Mucosa of gallbladder (tissue), 1 donor: Measurements from ENCODE around the gene TESK1. TPM values are rescaled to one million over a fixed set of nuclear protein-coding genes. Genes with fewer than 3 reads are reported as not detected.
"Not testable (repeated sequence)": the region's sequence is repeated elsewhere in the genome, so short reads cannot be mapped to it uniquely, and the experiment has no call there.

ENCODE experiments used
- DNase-seq: peaks from one replicate; pipeline ENCODE4 v3.0.0-alpha.2; 2020; ENCODE audit warnings: low spot score
- total RNA-seq: library from RNA; stranded (reverse); gene quantifications from one replicate; pipeline ENCODE4 v1.2.1, GENCODE V29; 2021
- donor health status: DM: no; HTN: no; CAD: no.

The TESK1 gene
- total RNA-seq, 1 donor from 2014 or later: 56.9 TPM

DNA sequence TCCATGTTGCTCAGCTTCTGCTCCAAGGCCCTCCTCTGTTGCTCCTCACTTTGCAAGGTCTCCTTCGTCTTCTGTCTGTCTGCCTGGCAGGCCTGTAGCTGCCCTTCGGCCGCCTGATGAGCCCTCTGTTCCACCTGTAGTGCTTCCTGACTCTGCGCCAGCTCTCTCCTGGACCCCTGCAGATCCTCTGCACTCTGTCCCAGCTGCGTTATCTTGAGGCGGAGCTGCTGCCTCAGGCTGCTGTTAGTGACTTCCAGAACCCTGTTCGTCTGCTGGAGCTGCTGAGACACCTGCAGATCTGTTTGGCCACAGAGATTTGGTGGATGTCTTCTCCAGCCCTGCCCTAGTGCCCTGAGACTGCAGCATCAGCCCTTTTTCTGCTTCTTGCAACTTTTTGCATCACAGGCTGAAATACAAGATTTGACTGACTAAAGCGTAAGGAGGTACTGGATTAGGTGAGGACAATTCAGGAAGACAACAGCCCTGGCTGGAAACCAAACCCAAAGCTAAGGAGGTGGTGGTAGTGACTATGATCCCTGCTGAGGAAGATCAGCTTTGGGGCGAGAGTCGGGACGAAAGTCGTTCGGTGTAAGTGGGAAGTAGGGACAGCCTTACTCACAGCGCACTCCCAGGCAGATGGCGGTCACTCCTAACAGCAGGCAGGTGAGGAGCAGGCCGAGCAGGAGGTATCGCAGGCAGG is 11.1 kb downstream of the TESK1 start:
- DNase-seq: no peak

DNA sequence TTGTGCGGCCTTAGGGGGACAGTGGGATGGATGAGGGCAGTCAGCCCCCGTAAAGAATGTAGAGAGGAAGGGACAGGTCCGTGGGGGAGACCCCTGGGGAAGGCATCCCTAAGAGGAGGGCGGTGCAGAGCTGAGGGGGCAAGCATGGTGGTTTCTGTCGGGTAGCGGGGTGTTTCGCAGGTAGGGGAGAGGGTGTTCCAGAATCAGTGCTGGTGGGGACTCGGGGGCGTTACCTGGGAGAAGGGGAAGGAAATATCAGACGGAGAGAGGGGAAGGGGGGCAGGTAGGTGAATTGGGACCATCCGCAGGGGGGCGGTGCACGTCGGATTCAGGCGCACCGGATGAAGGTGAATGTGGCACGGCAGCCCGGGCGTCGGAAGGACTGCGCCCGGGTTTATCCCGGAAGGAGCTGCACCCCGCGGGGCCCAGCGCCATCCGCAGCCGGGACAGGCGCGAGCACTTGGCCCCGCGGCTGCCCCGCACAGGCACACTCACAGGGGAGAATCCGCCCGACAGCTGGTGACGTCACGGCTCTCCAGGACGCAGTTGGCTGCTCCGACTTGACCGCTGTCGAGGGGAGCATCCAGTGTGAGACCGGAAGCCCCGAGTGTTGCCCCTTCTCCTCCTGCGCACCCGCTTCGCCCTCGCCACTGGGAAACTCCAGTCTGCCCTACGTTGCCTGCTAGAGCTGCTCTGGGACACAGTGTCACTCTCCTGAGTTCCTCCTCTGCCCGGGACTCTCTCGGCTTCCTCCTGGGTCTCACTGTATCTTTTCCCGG is 11.8 kb downstream of the TESK1 start:
- DNase-seq: peak; percentile 68

DNA sequence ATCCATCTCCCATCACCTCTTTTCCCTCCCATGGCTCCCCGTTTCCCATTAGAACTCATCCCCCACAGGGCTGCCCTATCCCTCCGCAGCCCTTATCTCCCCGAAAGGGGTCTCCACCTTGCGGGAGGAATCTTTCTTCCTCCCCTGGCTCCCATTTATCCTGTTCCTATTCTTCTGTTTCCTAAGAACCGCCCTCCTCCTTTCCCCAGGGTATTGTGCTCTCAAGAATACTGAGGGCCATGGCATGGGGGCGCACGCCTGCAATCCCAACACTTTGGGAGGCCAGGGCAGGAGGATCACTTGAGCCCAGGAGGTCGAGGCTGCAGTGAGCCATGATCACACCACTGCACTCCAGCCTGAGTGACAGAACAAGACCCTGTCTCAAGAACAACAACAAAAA is 12.5 kb downstream of the TESK1 start:
- DNase-seq: no peak

DNA sequence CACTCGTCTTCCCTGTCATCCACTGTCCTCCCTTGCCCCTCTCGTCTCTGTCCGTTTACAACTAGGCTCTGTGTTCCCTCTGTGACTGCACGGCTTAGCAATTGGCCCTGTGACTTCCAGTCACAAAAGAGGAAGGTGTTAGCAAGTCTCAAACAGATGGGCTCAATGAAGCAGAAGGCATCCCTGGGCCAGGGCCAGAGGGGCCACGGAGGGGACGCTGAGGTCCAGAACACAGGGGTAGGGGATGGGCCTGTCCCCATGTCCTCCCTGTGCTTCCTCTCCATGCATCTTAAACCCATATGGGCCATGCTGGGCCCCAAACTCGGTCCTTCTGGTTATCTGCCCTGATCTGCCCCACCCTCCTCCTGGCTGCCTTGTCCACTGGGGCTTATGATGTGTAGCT is 13.3 kb downstream of the TESK1 start, which contains the start of gene CD72:
CD72 (minus strand) TSS at position 89 of the 403 bp plus-strand sequence. CDS start 110 bp downstream, outside the sequence.
- no peak for DNase-seq

DNA sequence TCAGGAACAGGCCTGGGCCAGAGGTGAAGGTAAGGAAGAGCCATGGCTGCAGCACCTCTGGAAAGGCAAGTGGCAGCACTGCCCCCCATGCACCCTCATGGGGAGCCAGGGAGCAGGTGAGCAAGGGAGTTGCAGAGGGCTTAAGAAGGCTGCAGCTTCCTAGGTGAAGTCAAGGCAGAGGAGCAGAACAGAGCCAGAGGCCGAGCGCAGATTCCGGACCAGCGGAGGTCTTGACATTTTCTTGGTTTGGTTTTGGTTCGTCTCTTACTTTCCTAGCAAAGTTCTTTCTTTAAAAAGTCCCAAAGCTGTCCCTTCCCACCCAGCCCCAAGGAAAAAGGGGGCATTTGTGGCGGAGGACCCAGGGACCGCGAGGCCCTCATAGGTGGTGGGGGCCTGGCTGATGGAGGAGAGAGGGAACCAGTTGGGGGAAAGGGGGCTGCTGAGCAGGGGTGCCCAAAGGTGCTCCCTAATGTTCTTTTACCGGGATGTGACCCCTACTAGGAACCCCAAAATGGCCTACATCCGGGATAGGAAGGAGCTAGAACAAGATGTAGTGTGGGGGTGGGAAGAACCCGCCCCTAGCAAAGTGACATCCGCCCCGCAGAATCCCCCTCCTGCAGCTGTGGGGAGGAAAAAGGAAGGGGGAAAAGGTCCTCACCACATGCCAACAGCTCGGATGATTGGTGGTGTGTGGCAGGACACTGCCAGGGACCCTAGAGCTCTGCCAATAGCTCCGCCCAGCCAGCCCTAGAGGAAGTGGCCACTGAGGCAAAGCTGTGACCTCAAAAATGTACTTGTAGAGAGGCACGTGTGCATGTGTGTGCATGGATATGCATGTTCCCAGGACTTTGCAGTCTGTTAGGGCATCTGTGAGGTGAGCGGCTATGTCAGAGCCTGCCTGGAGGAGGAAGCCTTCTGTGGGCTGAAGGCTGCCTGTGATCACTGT is 14.1 kb downstream of the TESK1 start:
- peak; percentile 45 for DNase-seq

DNA sequence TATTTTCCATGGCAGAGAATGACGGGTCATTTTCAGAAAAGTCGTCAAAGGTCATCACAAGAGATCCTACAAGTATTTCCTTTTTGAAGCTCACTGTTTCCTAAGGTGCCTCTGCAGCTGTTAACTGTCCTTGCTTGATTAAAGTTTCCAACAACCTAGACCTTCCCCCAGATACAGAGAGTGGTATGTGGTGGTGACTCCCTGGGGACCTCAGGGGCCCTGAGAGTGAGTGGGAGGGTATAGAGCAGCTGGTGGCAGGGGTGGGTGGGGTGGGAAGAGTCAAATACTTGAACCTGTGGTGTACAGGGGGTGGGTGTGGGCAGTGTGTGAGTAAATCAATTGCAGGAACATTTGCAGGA is 14.7 kb downstream of the TESK1 start:
- DNase-seq: no peak

DNA sequence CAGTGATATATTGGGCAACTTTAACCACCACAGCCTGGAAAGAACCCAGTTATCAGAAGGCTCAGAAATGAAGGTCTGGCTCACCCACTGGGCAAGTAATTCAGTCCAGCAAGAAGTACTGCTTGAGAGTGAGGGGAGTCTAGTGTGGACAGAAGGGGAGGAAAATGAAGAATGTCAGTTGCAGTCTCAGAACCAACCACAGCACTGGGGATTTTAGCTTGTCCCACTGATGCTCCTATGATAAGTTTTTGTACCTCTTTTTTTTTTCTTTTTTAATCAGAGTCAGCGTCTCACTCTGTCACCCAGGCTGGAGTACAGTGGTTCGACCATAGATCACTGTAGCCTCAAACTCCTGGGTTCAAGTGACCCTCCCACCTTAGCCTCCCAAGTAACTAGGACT is 22.5 kb downstream of the TESK1 start:
- no peak for DNase-seq

DNA sequence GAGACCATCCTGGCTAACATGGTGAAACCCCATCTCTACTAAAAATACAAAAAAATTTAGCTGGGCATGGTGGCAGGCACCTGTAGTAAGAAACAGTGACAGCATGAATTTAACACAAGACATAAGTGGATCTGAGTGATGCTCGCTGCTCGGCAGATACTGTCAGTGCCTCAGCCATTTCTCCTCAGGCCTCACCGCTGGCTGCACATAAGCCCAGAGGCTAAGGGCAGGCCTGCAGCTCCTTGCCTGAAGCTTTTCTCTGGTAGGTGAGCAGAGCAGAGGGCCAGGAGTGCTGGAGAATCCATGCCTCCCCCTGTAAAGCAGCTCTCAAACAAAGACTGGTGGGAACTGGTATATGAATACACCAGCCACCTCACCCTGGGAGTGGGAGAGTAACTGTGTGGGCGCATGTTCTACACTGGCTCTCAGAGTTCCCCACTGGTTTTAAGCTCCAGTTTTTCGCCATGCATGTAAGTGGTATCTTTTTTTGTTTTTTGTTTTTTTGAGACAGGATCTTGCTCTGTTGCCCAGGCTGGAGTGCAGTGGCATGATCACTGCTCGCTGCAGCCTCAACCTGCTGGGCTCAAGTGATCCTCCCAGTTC is 23.4 kb downstream of the TESK1 start:
- no peak for DNase-seq

DNA sequence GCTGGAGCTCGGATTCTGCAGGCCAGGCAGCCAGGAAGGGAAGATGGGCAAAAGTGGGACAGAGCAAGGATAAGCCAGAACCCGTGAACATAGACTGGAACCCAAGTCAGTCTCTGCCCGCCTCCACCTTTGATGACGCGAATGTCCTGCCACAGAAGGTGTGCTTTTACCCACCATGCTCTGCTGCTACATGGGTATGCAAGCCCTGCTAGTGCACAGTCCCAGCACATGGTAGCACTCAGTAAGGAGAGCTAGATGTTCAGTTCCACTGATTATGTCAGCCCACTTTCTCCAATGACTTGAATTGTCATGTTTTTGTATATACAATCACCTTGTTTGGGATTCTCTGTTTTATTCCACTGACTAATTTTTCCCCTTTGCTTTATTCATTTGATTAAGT is 24.5 kb downstream of the TESK1 start:
- DNase-seq: no peak

DNA sequence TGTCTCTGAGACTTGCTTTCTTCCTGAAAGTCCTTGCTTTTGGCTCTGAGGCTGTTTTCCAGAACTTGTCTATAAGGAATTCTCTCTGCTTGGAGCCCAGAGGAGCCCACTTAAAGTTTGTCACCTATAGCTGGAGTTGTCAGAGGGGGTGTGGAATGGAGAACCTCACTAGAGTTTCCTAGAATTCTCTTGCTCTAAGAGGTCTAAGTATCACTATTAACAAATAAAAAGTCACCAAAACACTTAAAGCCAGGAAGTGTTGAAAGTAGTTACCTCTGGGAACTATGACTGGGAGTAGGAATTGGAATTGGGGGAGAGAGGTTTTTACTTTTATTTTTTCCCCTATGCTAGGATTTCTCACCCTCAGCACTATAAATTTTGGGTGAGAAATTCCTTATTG is 30.7 kb downstream of the TESK1 start:
- DNase-seq: no peak

DNA sequence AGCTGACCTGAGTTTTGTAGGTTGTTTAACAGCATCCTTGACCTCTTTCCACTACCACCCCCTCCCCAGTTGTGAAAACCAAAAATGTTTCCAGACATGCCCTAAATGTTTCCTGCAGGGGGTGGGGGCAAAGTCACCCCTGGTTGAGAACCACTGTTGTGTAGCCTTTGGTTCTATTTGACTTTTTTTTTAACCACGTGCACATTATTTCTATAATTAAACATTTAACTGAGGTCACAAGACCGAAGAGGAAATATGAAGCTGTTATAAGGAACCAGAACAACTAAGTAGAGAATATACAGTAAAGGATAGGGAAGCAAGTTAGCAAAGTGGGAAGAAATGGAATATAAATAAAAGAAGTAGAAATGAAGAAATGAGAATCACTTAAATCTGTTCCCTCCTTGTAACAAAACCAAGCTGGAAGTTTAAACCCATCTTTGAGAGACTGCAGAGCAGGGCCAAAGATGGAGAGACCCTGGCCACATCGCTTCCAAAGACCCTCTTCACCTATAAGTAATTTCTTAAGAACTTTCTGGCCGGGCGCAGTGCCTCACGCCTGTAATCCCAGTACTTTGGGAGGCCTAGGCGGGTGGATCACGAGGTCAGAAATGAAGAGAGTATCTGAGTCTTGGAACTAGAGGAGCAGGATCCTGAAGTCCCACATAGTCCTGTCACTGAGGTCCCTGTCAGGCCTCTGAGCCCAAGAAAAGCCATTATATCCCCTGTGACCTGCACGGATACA is 31.2 kb downstream of the TESK1 start:
- no peak for DNase-seq

DNA sequence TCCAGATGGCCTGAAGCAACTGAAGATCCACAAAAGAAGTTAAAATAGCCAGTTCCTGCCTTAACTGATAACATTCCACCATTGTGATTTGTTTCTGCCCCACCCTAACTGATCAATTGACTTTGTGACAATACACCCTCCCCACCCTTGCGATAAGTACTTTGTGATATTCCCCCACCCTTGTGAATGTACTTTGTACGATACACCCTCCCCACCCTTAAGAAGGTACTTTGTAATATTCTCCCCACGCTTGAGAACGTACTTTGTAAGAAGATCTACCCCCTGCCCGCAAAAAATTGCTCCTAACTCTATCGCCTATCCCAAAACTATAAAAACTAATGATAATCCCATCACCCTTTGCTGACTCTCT is 31.8 kb downstream of the TESK1 start:
- DNase-seq: not testable (repeated sequence)

DNA sequence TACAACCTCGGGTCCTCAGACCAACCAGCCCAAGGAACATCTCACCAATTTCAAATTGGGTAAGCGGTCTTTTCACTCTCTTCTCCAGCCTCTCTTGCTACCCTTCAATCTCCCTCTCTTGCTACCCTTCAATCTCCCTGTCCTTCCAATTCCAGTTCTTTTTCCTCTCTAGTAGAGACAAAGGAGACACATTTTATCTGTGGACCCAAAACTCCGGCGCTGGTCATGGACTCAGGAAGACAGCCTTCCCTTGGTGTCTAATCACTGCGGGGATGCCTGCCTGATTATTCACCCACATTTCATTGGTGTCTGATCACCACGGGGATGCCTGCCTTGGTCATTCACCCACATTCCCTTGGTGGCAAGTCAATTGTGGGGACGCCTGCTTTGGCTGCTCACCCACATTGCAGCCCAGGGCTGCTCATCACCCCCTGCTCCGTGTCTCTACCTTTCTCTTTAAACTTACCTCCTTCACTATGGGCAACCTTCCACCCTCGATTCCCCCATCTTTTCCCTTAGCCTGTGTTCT is 32.4 kb downstream of the TESK1 start:
- DNase-seq: not testable (repeated sequence)

DNA sequence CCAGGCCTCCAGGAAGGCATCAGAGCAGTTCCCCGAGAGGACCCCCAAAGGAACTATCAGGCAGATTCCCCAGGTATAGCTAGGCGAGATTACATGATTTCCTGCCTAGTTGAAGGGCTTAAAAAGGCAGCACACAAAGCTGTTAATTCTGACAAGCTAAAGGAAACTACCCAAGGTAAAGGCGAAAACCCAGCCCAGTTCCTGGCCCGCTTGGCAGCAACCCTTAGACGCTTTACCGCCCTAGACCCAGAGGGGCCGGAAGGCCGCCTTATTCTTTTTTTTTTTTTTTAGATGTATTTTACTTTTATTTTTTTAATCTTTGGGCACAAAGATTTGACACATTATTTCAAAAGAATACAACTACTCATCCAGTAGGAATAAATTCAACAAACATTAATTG is 33.7 kb downstream of the TESK1 start:
- DNase-seq: not testable (repeated sequence)

DNA sequence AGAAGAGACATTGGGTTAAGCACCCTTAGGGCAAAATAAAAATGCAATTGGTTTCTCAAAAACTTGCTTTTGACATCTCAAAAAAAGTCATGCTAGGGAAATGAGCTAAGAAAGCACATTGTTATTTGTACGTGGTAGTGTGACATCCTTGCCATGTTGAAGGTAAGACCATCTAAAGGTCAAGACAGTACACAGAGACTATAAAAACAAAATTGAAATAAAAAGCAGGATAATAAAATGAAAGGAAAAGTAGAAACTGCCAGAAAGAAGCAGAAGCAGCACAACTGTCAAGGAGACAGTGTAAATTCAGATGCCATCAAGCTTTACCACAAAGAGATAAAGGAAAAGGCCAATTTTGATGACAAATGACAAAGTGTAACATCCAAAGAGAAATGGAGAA is 34.2 kb downstream of the TESK1 start:
- not testable (repeated sequence) for DNase-seq

DNA sequence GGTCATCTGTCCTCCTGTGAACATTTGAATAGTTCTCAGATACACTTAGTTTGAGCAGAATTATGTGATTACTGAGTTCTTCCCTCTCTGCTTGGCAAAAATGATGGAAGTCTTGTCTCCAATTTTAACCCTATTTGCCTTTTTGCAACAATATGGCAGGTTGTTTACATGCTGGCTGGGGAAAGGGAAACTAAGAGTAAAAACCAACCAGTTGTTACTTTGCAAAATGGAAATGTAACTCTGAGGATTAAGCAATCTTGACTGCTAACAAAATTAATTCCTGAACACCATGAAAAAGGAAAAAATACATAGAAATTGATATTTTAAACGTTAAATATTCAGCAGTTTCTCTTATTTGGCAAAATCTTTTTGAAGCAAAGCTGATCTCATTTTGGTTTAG is 34.6 kb downstream of the TESK1 start:
- no peak for DNase-seq

DNA sequence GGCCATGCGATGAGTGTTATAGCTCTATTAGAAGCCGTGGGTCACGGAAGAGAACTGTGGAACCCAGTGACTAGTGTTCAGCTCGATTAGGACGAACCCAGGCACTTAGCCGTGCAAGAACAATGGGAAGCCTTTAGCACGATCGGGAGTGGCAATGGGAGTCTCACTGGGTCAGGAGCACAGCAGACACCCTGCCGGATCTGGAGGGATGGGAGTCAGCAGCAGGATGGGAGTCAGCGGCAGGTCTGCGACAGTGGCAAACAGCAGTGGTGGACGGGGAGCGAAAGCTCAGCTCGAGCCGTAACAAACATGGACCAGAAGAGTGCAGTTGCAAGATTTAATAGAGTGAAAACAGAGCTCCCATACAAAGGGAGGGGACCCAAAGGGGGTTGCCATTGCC is 35.4 kb downstream of the TESK1 start:
- DNase-seq: not testable (repeated sequence)

DNA sequence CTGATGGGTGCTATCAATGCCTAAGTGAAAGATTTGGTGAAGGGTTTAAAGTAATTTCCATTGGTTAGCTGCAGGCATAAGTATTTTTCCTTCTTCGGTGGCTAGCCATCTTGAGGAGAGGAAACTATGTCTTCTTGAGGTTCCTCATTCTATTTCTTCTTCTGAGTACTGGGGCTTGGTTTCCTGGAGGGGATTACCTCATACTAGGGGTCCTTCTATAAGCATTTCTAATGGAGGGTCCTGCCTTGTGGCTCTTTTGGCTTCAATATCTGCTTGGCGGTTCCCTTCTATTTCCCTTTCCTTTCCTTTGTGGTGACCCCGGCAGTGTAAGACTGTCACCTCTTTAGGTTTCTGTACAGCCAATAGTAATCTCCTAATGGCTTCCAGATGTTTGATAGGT is 36.4 kb downstream of the TESK1 start:
- not testable (repeated sequence) for DNase-seq

DNA sequence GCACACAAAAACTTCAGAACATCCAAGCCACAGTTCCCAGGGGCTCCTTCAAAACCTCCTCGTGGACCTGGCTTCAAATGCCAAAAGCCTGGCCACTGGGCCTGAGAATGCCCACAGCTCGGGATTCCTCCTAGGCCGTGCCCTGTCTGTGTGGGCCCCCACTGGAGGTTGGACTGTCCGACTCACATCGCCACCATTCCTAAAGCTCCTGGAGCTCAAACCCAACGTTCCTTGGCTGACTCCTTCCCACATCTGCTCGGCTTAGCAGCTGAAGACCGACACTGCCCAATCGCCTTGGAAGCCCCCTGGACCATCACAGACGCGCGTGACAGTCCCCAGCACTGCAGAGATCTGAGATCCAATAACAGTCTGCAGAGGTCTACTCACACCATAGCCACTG is 38.0 kb downstream of the TESK1 start:
- no peak for DNase-seq

DNA sequence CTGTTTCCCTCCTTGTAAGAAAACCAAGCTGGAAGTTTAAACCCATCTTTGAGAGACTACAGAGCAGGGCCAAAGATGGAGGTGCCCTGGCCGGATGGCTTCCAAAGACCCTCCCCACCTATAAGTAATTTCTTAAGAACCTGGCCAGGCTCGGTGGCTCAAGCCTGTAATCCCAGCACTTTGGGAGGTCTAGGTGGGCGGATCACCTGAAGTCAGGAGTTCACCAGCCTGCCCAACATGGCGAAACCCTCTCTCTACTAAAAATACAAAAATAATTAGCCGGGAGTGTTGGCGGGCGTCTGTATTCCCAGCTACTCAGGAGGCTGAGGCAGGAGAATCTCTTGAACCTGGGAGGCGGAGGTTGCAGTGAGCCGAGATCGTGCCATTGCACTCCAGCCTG is 40.7 kb downstream of the TESK1 start:
- DNase-seq: not testable (repeated sequence)

DNA sequence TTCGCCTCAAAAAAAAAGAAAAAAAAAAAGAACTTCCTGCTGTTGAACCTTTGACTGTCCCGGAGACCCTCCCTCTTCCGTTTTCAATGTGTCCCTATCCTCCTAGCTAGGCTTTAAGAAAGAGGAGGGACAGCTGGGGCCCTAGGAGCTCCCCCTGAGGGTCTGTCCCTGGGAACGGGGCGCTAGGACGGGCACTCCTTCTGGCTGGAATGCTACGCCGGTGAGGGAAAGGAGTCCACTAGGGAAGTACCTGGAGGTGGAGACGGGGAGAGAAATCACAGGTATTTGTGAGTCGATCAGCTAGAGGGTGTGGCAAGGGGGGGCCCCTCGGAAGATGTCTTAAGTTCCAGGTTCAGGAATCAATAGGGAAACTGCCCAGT is 41.1 kb downstream of the TESK1 start:
- peak; percentile 71 for DNase-seq
